NCI-H2227 treated with DMSO at 0.1 percent for 48 hours (cell line): ENCODE data around the gene ZNF423.

Experiments used
- DNase-seq: peaks from one replicate; lab custom pipeline; 2025; lab: John Stamatoyannopoulos, UW

ZNF423 gene

DNA sequence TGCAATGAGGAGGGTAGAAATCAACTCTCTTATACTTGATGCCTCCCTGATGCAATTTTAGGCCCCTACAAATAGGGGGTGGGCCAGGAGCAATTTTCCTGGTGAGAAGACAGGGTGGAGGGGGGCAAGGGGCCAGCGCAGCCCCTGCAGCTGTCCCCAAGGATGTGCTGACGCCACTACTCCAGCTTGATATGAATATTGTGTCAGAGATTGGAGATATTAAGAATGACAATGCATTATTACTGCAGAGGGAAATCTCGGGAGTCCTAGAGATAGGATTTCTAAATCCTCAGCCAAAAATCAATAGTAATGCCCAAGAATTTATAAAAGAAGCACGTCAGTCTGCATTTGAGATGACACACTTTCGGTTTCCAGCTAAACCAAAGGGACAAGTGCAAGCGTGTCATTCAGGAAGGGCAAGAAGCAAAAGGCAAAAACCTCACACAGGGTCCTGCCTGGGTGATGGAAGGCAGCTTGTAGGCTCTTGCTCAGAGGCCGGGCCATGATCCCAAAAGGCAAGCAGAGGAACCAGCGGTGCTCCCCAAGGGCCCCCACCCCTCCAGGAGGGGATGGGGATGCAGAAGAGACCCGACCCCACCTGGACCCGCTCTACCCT lies 303.5 kb downstream of the ZNF423 start:
- DNase-seq: peak; percentile 15

DNA sequence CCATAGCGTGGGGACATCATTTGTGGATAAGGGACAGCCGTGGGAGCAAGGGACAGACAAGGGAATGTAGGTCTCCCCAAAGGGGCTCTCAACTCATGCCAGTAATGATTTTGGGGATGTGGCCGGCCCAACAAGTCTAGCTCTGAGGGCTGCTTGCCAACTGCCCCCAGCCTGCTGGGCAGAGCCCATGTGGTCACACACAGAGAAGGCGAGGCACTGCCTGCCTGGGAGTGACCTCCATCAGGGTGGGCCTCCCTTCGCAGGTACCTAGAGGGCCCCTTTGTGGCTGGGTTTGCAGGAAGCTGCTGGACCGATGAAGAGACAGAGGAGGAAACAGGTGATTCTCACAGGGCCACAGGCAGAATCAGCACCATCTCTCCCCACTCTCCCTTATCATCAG lies 305.2 kb downstream of the ZNF423 start:
- DNase-seq: no peak

DNA sequence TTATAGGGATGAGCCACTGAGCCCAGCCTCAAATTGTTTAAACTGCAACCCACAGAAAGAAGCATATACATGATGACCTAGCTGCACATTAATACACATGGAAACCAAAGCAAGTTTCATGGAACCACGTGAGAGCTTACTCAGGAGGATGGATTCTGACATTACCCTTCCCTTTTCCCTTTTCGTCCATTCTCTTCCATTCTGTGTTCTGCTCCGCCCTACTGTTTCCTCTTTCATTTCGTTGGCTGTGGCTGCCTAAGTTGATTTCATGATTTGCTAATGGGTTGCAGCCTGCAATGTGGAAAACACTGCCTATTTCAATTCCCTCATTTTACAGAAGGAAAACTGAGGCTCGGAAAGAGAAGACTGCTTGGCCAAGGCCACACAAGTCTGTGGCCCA lies 305.8 kb downstream of the ZNF423 start:
- DNase-seq: no peak

GRCh38 chr16:49548325-49548970 lies 307.5 kb downstream of the ZNF423 start:
- peak; percentile 18 for DNase-seq

DNA sequence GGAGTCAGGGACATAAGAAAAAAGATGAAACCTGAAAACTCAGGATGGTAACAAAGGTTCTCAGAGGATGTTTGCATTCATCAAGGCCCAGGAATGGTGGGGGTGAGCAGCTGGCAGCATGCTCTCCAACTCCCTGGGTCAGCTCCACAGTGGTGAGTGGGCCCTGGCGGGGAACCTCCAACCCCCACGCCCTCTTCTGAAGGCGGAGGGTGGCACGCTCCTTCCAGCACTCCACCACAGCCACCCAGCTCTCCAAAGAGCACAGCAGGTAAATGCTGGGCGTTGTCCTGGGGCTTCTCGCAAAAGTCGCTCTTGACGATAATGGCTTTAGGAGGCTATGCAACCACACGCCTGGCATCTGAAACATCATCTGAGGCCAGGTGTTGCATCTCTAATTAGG lies 308.5 kb downstream of the ZNF423 start:
- no peak for DNase-seq

DNA sequence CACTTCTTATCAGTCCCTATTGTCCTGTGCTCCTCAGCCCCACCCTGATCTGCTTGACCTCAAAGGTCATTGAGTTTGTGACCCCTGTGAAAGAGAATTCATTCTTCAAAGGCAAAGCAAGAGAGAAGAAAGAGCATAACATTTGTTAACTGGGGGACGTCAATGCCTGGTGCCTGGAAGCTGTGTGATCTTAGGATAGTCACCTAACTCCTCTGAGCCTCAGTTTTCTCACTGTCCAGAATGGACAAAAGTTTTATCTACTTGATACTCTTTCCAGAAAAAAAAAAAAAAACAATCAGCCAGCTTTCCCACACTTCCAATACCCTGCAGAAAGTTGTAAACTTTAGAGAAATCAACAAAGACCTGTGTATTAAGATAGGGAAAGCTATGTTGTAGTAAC lies 309.2 kb downstream of the ZNF423 start:
- no peak for DNase-seq

- no peak for DNase-seq
Measured at GRCh38 chr16:49545741-49546448, 310.0 kb downstream of the ZNF423 start.

DNA sequence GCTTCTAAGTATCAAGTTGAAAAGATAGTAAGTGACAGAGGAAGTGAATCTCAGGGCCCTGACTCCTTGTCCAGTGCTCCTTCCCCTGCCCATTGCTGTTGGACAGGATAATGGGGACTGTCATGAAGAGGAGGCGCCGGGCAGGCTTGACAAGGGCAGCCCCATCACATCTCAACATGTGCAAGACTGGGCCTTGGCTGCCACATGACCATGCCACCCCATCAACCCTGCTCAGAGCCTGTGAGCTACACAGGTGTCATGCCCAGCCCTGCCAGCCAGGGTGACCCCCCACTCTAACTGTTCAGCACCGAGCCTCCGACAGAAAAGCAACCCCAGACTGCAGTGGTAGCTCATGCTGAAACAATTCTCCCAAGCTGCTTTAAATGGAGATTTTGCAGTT lies 310.7 kb downstream of the ZNF423 start:
- DNase-seq: no peak

GRCh38 chr16:49544828-49545227 lies 311.1 kb downstream of the ZNF423 start:
- no peak for DNase-seq

- no peak for DNase-seq
Measured at GRCh38 chr16:49543631-49543946, 312.3 kb downstream of the ZNF423 start.

GRCh38 chr16:49542946-49543630 lies 312.8 kb downstream of the ZNF423 start:
- no peak for DNase-seq

GRCh38 chr16:49542391-49542891 lies 313.5 kb downstream of the ZNF423 start:
- no peak for DNase-seq

- DNase-seq: no peak
Measured at GRCh38 chr16:49540836-49541235, 315.1 kb downstream of the ZNF423 start.

DNA sequence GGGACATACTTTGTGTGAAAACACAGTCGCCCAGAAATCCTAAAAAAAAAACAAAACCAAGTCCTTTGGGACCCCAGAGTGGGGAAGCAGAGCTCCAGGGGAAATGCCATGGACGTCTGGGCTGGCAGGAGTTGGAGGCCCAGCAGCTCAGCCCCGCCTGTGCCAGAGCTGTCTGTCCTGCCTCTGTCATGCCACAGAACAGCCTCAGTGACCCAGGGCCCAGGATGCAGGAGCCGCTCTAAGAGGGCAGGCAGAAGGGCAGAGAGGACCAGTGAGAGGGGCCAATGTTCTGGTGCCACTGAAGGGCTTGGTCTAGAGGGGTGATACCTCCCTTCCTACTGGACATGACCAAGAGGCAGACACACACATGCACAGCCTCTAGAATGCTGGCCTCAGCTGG lies 316.2 kb downstream of the ZNF423 start:
- no peak for DNase-seq

DNA sequence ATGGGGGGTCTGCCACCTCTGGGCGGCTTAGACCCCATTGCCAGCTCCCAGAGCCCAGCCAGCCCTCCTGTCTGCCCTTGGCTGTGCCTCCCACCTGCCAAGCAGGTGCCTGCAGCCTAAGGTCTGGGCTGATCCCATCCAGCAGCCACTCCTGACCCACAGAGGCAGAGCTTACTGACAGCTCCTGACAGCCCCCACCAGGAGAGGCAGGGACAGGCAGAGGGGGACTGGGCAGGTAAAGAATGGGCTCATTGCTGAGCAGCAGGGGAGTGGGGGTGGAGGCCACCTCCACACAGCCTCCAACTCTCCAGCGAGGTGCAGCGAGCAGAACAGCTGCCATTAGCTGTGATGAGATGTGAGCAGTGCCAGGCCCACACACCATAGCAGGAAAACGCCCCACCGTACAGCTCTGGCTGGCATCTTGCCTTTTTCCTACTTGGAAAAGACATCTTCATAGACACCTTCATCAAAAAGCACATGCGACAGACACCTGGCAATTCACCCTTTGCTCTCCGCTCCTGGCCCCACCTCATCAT lies 317.9 kb downstream of the ZNF423 start:
- no peak for DNase-seq

DNA sequence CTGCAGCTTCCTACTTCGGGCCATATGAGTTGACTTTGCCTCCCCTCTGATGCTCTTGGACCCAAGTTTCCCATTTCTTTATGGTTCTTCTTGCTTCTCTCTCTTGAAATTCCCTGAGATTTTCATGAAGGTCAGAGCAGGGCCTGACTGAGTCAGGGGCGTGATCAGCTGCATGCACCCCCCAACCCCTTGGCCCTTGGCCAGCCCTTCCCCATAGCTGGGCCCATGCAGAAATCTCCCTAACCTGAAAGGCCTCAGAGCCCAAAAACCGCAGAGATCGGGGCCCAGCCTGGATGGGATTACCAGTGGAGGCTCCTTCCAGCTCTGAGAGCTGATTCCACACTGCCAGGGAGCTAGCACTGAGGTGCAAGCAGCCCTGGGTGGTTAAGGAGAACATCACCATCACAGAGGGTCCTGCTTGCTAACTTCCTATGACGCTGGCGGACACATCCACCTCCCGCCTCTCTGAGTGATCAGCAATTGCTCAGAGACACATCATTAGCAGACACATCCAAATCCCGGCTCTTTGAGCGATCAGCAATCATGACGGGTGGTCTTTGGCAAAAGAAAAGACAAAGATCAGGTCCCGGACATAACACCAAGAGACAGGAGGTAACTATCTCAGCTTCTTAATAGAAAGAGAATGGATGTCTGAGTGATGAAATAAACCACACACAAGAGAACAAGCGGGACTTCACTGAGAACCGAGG lies 320.9 kb downstream of the ZNF423 start:
- DNase-seq: no peak

DNA sequence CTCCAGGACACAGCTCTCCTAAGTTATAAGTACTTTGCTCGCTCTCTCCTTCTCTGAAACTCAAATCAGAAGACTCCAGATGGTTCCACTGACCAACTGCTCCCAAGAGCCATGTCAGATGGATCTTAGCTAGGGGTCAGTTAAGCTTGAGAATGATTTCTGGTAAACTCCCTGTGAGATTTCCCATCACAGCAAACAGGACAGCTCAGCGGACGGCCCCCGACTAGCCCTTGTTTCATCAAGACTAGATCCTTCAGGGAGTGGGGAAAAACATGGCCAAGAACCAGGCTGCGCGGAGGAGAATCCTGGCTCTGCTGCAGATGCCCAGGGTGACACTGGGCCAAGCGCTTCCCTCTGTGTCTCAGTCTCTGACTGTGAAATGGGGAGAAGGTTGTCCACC lies 322.5 kb downstream of the ZNF423 start:
- no peak for DNase-seq

- no peak for DNase-seq
Measured at GRCh38 chr16:49532873-49533272, 323.0 kb downstream of the ZNF423 start.

- peak; percentile 8 for DNase-seq
Measured at GRCh38 chr16:49531931-49532840, 323.7 kb downstream of the ZNF423 start.

DNA sequence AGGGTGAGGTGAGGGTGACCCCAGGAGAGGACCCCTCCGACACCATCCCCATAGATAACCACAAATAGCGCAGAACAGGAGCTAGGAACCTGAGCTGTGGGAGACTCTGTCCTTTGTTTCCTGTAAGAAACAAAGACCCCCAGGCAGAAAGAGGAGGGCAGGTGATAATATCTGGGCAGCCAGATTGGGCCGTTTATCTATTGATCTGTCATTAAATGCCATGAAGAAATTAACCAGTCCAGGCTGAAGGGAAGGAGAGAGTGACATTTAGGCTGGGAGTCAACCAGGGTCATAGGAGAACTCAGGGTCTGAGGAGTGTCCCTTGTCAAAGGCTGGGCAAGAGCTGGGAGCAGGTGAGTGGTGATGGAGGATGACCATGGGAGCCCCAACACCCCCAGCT lies 324.5 kb downstream of the ZNF423 start:
- DNase-seq: no peak

- no peak for DNase-seq
Measured at GRCh38 chr16:49530427-49530970, 325.4 kb downstream of the ZNF423 start.
